GM19099 (cell line): ENCODE measurements around the gene CYP4F12.

Experiments used
- POLR2A ChIP-seq: IDR thresholded peaks from 3 replicates; pipeline ENCODE4 v1.6.1; 2011; ENCODE audit warnings: low read depth; ENCODE audit not compliant: insufficient read length; ENCODE audit errors: extremely low read depth

The CYP4F12 gene

DNA sequence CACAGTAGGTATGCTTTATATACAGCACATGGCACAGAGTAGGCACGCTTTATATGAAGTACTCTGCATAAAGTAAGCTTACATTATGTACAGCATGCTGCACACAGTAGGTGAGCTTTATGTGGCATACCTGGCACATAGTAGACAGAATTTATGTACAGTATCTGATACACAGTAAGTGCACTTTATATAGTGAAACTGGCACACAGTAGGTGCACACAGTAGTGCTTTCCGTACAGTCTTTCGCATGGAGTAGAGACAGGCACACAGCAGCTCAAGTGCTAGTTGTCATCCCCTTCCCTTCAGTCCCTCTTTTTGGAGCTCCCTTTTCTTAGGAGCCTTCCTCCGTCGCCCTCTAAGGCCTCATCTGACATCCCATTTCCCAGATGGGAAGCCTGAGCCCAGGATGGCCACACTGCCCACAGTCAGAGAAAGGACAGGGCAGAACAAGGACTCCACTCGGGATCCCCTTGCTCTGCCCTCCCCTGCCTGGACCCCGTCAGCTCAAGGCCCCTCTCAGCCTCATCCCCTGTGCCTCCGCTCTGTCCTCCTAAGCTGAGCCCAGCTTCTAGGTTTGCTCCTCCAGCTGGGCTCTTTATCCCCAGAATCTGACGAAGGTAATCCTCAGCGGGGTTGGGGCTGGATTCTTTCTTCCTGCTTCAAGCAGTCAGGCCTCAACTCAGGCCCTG is 852 bp upstream of the CYP4F12 start:
- no peak for TF ChIP-seq POLR2A

DNA sequence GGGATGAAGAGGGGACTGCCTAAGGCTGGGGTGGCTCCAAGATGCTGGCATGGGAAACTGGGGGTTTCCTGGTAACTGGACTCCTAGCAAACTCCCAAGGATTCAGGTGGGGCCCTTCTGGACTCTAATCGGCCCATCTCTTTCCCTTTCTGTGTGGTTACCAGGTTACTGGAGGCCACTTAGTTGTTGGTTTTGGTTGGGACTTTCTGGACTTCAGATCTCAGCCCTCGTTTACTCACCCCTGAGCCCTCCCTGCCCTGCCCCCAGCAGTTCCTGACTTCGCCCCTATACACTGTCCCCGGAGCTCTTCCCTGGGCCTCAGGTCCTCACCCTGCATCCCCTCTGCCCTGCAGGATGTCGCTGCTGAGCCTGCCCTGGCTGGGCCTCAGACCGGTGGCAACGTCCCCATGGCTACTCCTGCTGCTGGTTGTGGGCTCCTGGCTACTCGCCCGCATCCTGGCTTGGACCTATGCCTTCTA is 328 bp downstream of the CYP4F12 start:
- TF ChIP-seq POLR2A = no peak

DNA sequence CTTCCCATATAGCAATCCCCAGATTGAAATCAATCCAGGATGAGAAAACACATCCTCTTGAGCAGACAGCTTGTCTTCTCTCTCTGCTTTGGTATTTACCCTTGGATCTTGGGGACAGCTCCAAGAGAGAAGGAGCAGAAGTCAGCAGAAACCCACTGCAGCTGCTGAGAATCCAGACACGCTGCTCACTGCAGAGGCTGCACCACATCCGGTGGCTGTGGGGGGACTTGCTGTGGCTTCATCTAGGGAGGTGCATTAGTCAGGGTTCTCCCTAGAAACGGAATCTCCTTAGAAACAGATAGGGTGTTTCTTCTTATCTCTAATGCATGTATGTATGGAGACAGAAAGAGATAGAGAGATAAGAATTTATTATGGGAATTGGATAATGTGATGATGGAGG is 2.7 kb downstream of the CYP4F12 start:
- no peak for TF ChIP-seq POLR2A

DNA sequence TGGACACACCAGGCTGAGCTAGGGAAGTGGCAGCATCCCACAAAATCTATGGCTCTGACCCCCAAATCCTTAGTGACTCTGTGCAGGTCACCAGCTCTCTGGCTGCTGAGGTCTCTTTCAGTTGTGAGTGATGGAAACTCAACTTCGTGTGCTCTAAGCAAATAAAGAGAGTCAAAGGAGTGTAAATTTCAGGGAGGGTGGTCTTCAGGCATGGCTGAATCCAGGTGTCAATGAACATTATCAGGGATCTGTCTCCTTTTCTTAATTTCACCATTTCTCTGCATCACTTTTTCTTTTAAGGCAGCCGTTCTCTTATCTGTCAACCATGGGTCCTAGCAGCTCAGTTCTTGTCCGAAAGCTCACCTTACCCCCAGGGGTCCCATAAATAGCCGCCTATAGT is 6.2 kb downstream of the CYP4F12 start:
- TF ChIP-seq POLR2A = no peak

DNA sequence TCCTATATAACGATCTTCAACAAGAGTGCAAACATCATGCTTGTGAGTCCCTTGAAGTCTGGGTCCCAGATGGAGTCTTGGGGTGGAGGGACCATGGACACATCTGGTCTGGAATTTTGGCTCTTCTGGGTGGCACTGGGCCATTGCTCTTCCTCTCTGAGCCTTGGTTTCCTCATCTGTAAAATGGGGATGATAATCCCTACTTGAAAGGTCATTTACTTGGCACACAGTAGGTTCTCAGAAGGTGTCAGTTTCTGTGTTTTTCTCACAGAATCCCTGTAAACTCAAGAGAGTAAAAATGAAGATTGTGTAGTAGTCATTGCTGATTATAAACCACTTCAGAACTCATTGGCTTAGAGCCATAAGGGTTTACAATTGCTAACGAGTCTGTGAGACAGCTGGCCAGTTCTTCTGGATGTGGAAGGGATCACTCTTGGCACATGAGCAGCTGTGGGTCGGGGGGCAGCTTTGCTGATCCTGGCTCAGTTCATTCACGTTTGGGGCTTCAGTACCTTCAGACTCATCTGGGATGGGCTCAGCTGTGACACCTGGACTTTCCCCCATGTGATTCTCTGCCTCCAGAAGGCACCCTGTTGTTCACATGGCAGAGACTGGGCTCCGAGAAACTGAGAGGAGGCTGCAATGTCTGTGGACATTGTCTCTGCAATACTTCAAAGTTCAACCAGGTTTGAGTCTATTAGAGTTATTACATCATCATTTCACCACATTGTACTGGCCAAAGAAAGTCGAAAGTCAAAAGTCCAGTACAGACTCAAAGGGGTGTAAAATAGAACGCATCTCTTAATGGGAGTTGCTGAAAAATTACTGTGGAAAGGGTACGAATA is 7.8 kb downstream of the CYP4F12 start:
- TF ChIP-seq POLR2A = no peak

DNA sequence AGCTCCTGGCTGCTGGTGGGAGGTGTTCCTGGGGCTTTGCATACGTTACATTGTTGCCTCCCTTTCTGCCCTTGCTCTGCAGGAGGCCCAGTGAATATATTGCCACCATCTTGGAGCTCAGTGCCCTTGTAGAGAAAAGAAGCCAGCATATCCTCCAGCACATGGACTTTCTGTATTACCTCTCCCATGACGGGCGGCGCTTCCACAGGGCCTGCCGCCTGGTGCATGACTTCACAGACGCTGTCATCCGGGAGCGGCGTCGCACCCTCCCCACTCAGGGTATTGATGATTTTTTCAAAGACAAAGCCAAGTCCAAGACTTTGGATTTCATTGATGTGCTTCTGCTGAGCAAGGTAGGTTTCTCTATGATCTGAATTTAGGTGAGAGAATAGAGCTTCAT is 10.5 kb downstream of the CYP4F12 start:
- TF ChIP-seq POLR2A = no peak

DNA sequence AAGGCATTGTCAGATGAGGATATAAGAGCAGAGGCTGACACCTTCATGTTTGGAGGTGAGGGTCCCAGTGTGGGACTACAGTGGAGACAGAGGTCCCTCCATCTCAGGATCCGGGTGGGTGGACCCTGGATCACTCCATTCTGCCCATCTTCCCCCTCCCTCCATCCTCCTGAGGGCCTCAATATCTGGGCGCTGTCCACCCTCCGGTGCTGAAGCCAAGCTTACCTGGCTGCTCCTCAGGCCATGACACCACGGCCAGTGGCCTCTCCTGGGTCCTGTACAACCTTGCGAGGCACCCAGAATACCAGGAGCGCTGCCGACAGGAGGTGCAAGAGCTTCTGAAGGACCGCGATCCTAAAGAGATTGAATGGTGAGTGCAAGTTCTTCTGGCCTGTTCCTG is 11.9 kb downstream of the CYP4F12 start:
- no peak for TF ChIP-seq POLR2A

DNA sequence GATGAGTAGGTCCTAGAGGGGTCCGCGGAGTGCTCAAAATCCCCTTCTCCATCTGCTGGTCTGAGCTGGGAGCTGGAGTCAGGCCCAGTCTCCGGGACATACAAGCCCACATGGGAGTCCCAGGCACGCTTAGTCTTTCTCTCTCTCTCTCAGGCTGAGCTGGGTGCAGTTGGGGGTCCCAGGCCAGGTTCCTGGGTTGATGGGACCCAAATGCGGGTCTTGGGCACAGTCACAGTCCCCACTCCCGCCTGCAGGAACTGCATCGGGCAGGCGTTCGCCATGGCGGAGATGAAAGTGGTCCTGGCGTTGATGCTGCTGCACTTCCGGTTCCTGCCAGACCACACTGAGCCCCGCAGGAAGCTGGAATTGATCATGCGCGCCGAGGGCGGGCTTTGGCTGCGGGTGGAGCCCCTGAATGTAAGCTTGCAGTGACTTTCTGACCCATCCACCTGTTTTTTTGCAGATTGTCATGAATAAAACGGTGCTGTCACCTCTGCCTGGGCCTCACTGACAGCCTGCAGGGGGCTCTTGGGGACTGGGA is 23.8 kb downstream of the CYP4F12 start:
- no peak for TF ChIP-seq POLR2A

DNA sequence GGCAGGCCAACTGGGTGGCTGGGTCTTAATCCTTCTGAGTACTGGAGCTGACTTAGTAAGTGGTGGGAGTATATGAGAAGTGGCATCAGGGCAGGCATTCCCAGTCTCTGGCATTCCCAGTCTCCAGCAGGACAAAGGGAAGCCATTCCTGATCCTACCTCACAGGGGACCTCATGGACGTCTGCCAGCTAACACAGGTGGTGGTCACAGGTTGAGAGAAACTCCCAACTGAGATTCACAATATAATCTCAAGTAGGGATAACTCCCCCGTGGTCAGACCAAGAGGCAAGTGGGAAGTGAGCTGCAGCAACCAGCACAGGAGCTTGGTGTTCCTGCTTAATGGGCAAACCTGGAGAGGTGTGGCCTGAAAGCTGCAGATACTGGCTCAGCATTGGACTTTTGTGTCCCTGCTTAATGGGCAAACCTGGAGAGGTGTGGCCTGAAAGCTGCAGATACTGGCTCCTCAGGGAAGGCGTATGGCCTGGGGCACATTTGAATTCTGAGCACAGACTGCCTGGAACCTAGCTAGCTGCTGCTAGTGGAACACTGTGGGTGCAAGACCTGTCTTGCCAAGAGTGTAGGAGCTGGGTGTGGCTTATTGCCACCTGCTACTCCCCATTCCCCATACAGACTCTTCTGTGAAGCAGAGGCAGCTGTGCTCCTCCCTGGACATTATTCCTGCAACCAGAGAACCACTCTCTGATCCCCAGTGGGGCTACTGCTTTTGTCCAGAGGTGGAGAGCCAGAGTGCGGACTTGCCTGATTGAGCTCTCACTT is 29.1 kb downstream of the CYP4F12 start:
- no peak for TF ChIP-seq POLR2A

DNA sequence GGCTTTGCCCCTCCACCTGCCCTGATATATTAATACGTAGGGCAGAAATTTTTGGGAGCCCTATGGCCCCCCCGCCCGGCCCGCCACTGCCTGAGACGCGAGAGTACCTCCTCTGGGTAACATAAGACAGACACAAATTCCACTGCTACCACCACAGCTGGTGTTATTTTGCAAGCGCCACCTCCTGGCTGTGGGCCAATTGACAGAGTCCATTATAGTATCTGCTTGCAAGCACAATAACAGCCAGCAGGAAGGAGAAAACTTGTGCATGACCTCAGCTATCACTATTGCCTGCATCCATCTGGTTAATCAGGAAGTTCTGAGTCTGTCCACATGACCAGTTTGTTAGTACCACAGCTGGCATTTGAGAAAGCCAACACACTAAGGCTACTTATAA is 29.6 kb downstream of the CYP4F12 start:
- no peak for TF ChIP-seq POLR2A

DNA sequence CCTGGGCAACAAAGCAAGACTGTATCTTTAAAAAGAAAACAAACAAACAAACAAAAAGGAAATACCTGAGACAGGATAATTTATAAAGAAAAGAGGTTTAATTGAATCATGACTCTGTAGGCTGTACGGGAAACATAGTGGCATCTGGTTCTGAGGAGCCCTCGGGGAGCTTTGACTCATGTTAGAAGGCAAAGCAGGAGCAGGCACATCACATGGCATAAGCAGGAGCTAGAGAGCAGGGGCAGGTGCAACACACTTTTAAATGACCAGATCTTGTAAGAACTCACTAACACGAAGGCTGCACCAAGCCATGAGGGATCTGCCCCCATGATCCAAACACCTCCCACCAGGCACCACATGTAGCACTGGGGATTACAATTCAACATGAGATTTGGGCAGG is 41.8 kb downstream of the CYP4F12 start:
- no peak for TF ChIP-seq POLR2A

DNA sequence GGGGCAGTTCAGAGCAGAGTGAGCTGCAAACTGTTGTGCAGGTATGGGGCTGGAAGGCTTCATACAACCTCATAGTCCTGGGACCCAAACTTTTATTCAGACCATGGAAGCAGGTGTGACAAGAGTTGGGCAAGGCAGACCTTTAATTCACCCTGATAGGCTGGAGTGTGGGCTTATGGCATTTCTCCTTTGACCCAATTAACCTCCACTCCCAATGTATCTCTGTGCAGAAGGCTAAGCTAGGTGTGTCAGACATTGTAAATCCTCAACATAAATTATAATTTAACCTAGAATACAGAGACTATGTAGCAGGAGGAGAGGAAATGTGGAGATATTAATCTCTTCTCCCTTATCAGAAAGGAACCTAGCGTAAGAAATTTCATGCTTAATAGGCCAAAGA is 42.8 kb downstream of the CYP4F12 start:
- TF ChIP-seq POLR2A = no peak

DNA sequence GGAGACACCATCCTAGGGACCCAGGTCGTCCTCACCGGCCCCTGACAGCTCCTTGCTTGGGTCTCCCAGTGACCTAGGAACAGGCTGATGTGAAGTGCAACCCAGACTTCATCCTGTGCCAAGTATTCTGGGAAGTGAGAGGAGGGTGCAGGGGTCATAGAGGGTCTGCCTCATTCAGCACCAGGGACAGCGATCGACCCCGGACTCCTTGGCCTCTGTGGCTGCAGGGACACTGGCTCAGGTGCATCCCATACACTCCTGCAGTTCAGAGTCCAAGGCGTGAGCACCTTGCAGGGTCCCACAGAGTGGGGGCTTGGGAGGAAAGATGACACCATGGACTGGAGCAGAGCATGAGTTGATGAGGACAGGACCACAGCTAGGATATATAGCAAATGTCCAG is 44.9 kb downstream of the CYP4F12 start:
- no peak for TF ChIP-seq POLR2A

DNA sequence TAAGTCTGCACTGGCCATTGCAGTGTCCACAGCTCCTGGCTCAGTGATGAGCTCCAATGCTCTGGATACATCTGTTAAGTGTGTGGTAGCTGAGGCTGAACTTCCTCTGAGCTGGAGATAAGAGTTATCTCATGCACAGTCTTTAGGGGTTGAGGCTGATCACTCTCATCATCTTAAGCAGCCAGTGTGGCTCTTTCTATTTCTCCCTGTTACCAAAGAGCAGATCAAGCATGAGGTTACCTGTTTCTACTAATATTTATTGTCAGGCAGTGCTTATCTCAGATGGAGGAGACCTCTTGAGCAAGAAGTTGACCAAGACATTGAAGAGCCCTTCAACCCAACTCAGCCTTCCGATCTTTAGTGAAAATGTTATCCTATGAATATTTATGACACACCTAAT is 48.4 kb downstream of the CYP4F12 start:
- TF ChIP-seq POLR2A = no peak

DNA sequence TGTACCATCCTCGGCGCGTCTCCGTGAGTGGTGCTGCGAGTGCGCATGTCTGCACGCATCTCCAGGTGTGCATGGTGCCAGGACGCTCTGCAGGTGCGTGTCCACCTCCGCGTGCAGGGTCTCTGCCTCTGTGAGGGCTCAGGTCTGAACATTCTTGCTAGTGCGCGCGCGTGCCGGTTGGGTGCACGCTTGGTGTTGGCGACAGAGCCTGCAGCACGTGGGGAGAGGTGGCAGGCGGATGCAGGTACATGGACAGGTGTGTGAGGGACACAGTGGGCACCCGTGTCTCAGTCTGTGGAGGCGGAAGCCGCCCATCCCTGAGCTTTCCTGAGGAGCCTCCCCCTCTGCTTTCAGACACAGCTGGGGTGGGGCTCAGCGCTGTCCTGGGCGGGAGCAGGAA is 50.1 kb downstream of the CYP4F12 start:
- TF ChIP-seq POLR2A = no peak
